HepG2 (cell line): ENCODE measurements around the gene RIN3. TPM values are rescaled to one million over a fixed set of nuclear protein-coding genes. Genes with fewer than 3 reads are reported as not detected.

Source experiments
- ATAC-seq: fragments of 200-7000 bp; cut with Tn5 transposase; 3 replicates; pipeline ENCODE4 v1.9.1; 2020; ENCODE audit warnings: mild to moderate bottlenecking, moderate library complexity
- BruUV-seq: library from RNA; stranded (reverse); fragments of 400-500 nt; replicated peaks from 2 replicates; lab custom pipeline; 2021; lab: Mats Ljungman, UMichigan
- CTCF ChIA-PET: fragments of 300-600 bp; formaldehyde crosslinking; extraction: SDS; loops from one replicate; lab custom pipeline; 2021; ENCODE audit warnings: low total read pairs, inconsistent platforms, low intra/inter-chr PET ratio; lab: Yijun Ruan, JAX
- POLR2A ChIA-PET: fragments of 350-600 bp; sonication (Branson Sonifier 250); formaldehyde crosslinking; loops from one replicate; lab custom pipeline; 2020; ENCODE audit warnings: antibody characterized with exemption, inconsistent platforms; lab: Yijun Ruan, JAX
- DNase-seq: peaks from one replicate; pipeline ENCODE4 v3.0.0-alpha.2; 2015; ENCODE audit warnings: low spot score
- FAIRE-seq: peaks from 3 replicates; lab custom pipeline; 2011; peaks lifted over from hg19 to GRCh38; lab: Jason Lieb, UNC
- H2AFZ ChIP-seq: one replicate; pipeline ENCODE4 v1.6.1; 2011; ENCODE audit warnings: low read length, inconsistent platforms
- H3K27ac ChIP-seq: fragments of 300-600 bp; 3 replicates; pipeline ENCODE4 v1.8.0; 2011; ENCODE audit warnings: mixed run types, mild to moderate bottlenecking, mixed read lengths, low read length, inconsistent platforms; ENCODE audit not compliant: insufficient read depth; ENCODE audit errors: extremely low read length
- H3K27me3 ChIP-seq, 2 experiments: fragments of 200-600 bp in 1 of 2; 2 replicates in 1 of 2; 3 replicates in 1 of 2; pipeline versions ENCODE4 v1.6.0 to v1.8.0; 2011; ENCODE audit warnings: low read length in 2 of 2, mild to moderate bottlenecking in 2 of 2, moderate library complexity in 2 of 2, inconsistent platforms in 1 of 2; ENCODE audit not compliant: insufficient read depth in 2 of 2, control insufficient read depth in 1 of 2
- H3K36me3 ChIP-seq, 2 experiments: fragments of 200-600 bp in 1 of 2; replicated peaks in 1 of 2; 2 replicates in 1 of 2; 3 replicates in 1 of 2; pipeline versions ENCODE4 v1.5.1 to v1.8.0; 2011; ENCODE audit warnings: low read length in 2 of 2, inconsistent platforms in 1 of 2; ENCODE audit not compliant: insufficient read depth in 2 of 2, control insufficient read depth in 1 of 2
- H3K4me1 ChIP-seq: 2 replicates; pipeline ENCODE4 v1.5.1; 2012; ENCODE audit warnings: low read length, inconsistent platforms; ENCODE audit not compliant: insufficient read depth
- H3K4me2 ChIP-seq: 2 replicates; pipeline ENCODE4 v1.6.0; 2011; ENCODE audit warnings: low read depth, low read length, inconsistent platforms
- H3K4me3 ChIP-seq, 3 experiments: fragments of 200-600 bp in 1 of 3; sonication (generic), shearing (Covaris generic) in 1 of 3; replicated peaks in 1 of 3; 2 replicates each; pipeline ENCODE4 v1.5.1; 2011 to 2016; ENCODE audit warnings: low read length in 3 of 3, inconsistent platforms in 2 of 3, low read depth in 2 of 3, mild to moderate bottlenecking in 2 of 3, control low read depth in 1 of 3, mixed read lengths in 1 of 3; ENCODE audit not compliant: insufficient read depth in 1 of 3
- H3K79me2 ChIP-seq: one replicate; pipeline ENCODE4 v1.6.1; 2011; ENCODE audit warnings: low read length, inconsistent platforms; ENCODE audit not compliant: insufficient read depth
- H3K9ac ChIP-seq: 2 replicates; pipeline ENCODE4 v1.6.0; 2011; ENCODE audit warnings: mild to moderate bottlenecking, low read depth, low read length, inconsistent platforms; ENCODE audit not compliant: insufficient read depth
- H3K9me3 ChIP-seq: 2 replicates; pipeline ENCODE4 v1.5.1; 2012; ENCODE audit warnings: mild to moderate bottlenecking, low read length
- H4K20me1 ChIP-seq: 2 replicates; pipeline ENCODE4 v1.6.0; 2011; ENCODE audit warnings: inconsistent platforms, mild to moderate bottlenecking, low read length, moderate library complexity; ENCODE audit not compliant: insufficient read depth
- ZNF878 ChIP-seq: sonication (generic); formaldehyde crosslinking; IDR thresholded peaks from 2 replicates; pipeline ENCODE4 v1.8.1; 2023; ENCODE audit warnings: mild to moderate bottlenecking, missing genetic modification reagents, moderate library complexity
- WGBS: methylation state at CpG from one replicate; pipeline ENCODE4 v1.1.6; 2017; ENCODE audit warnings: low lambda C conversion rate; 5-methylcytosine and 5-hydroxymethylcytosine counted together
- in situ Hi-C: cut with HindIII; loops from 2 replicates; pipeline ENCODE4 v1.10.0; 2017; ENCODE audit warnings: low pct_unique_long_range_greater_than_20kb; ENCODE audit not compliant: extremely low pct_ligation_motif_present
- intact Hi-C: fragments of 100-400 bp; cut with micrococcal nuclease; formaldehyde crosslinking; loops from one replicate; pipeline ENCODE4 v1.10.0; 2022; ENCODE audit not compliant: unreplicated experiment
- polyA plus RNA-seq, 8 experiments: library from polyadenylated mRNA; depleted of rRNA in 3 of 8; stranded (reverse) in 7 of 8; unstranded in 1 of 8; fragments of >200 nt; fragmentation: Illumina TruSeq in 4 of 8; extraction: Trizol in 4 of 8; gene quantifications; 2 replicates each; pipeline versions ENCODE4 v1.2.1 to v1.2.3, GENCODE V29; 2011 to 2016; ENCODE audit warnings: low read depth in 4 of 8, missing spikeins in 1 of 8, mixed read lengths in 1 of 8; ENCODE audit not compliant: insufficient read depth in 1 of 8
- total RNA-seq, 5 experiments: library from RNA; depleted of rRNA; stranded (reverse); fragments of >200 nt; fragmentation: Illumina TruSeq; extraction: Trizol; gene quantifications; 2 replicates each; pipeline ENCODE4 v1.2.3, GENCODE V29; 2016; ENCODE audit warnings: low read depth in 1 of 5
- TF ChIP-seq, protein P1 (sequence below): sonication (generic); formaldehyde crosslinking; IDR thresholded peaks from 2 replicates; pipeline ENCODE4 v1.8.0; 2022; ENCODE audit warnings: missing genetic modification reagents, mild to moderate bottlenecking, moderate library complexity, borderline replicate concordance
- TF ChIP-seq, protein P2 (sequence below): sonication (generic); formaldehyde crosslinking; conservative IDR thresholded peaks from 2 replicates; pipeline ENCODE4 v1.4.0; 2020; ENCODE audit warnings: missing genetic modification reagents
- TF ChIP-seq, protein P3 (sequence below): IDR thresholded peaks from 2 replicates; pipeline ENCODE4 v1.6.1; 2012; ENCODE audit warnings: low read depth, low read length, improper control_type of control experiment

The RIN3 gene
- total and polyA plus RNA-seq, 2 of the 13 experiments (the other 11 are each of a cell fraction or from before 2014, with no cell fraction given) = 2.3 to 3.6 TPM

DNA sequence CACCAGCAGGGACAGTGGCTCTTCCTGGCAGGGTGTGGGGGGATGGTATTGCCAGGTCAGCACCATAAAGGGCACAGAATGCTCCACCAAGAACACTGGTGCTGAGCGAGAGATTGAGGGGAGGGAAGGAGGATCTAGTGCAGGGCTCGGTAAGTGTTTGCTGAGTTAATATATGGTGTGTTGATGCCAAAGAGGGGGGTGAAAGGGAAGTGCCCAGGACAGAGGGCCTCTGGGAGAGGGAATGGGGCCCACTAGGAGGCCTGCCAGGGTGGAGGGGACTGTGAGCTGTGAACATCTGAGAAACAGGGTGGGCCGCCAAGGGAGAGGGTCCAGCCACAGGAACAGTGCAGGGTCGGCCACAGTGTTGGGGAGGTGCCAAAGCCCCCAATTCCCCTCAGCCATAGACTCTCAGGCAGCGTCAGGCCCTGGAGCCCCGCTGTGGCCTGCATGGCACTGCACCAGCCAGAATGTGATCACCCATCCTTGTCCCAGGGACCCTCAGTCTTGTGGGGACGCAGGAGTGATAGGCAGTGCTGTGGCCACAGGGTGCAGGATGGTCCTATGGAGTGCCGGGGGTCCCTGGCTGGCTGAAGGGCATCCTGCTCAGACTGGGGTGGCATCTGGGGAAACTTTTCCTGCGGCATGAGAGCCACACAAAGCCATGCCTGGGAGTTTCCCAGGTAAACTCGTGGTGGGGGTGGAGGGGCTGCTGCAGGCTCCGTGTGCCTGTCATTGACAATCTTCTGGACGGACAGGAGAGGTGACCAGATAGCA, 11.9 kb downstream of the RIN3 start:
- FAIRE-seq (no peak), DNase-seq (no peak), ATAC-seq (no peak; the same call in 2 of the 3 replicates)
- intact Hi-C loops (no loop called here), in situ Hi-C loops (no loop called here)
- no TSS peak for BruUV-seq
- Histone ChIP-seq H3K4me3 (no peak overlapping the region), H3K79me2 (peaks cover 12% of the 10 kb centered on the region), H4K20me1 (no peaks in the 10 kb centered on the region), H3K4me2 (no peak overlapping the region), H2AFZ (no peak overlapping the region), H3K27me3 (no peaks in the 10 kb centered on the region), H3K9ac (no peak overlapping the region), H3K4me1 (no peaks in the 10 kb centered on the region), H3K27ac (no peak overlapping the region)
- CTCF ChIA-PET = no interaction called here
- WGBS = 89% methylated on average over 6 of the region's 12 CpGs
- POLR2A ChIA-PET = no interaction called here
- no peak for TF ChIP-seq ZNF878 (CRISPR knock-in tag)
- TF ChIP-seq, all 625 proteins: peak for 0
- Histone ChIP-seq H3K9me3 (no peaks in the 10 kb centered on the region), H3K36me3 (no peaks in the 10 kb centered on the region; a peak in 1 of 5 replicates)

DNA sequence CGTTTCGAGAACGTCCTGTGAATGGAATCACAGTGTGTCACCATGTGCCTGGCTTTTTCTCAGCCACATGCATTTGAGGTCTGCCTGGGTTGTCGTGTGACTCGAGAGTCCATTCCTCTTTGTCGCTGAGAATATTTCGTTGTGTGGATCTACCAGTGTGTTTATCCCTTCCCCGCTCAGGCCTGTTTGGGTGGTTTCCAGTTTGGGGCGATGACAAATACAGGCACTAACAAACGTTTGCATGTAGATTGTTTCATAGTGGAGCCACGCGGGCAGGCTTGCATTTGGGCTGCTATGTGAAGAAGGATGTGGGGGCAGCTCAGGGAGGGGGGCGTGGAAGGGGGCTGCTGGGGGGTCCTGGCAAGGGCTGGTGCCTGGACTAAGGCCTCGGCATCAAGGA, 14.1 kb downstream of the RIN3 start:
- ATAC-seq (no peak), DNase-seq (no peak), FAIRE-seq (no peak)
- in situ Hi-C loops = no loop called here
- no peaks in the 10 kb centered on the region for H3K27me3 ChIP-seq
- ChIA-PET CTCF (no interaction called here), POLR2A (no interaction called here)
- TF ChIP-seq, protein P1, sequence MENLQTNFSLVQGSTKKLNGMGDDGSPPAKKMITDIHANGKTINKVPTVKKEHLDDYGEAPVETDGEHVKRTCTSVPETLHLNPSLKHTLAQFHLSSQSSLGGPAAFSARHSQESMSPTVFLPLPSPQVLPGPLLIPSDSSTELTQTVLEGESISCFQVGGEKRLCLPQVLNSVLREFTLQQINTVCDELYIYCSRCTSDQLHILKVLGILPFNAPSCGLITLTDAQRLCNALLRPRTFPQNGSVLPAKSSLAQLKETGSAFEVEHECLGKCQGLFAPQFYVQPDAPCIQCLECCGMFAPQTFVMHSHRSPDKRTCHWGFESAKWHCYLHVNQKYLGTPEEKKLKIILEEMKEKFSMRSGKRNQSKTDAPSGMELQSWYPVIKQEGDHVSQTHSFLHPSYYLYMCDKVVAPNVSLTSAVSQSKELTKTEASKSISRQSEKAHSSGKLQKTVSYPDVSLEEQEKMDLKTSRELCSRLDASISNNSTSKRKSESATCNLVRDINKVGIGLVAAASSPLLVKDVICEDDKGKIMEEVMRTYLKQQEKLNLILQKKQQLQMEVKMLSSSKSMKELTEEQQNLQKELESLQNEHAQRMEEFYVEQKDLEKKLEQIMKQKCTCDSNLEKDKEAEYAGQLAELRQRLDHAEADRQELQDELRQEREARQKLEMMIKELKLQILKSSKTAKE = no peak
- TF ChIP-seq, protein P2, sequence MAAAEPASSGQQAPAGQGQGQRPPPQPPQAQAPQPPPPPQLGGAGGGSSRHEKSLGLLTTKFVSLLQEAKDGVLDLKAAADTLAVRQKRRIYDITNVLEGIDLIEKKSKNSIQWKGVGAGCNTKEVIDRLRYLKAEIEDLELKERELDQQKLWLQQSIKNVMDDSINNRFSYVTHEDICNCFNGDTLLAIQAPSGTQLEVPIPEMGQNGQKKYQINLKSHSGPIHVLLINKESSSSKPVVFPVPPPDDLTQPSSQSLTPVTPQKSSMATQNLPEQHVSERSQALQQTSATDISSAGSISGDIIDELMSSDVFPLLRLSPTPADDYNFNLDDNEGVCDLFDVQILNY (CRISPR knock-in tag) = no peak
- TF ChIP-seq, protein P3, sequence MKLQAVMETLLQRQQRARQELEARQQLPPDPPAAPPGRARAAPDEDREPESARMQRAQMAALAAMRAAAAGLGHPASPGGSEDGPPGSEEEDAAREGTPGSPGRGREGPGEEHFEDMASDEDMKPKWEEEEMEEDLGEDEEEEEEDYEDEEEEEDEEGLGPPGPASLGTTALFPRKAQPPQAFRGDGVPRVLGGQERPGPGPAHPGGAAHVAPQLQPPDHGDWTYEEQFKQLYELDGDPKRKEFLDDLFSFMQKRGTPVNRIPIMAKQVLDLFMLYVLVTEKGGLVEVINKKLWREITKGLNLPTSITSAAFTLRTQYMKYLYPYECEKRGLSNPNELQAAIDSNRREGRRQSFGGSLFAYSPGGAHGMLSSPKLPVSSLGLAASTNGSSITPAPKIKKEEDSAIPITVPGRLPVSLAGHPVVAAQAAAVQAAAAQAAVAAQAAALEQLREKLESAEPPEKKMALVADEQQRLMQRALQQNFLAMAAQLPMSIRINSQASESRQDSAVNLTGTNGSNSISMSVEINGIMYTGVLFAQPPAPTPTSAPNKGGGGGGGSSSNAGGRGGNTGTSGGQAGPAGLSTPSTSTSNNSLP = no peak
- no peak overlapping the region for H3K27ac ChIP-seq
- H4K20me1 ChIP-seq = no peaks in the 10 kb centered on the region
- WGBS = 94% methylated on average over 14 of the region's 14 CpGs
- no peak overlapping the region for H3K4me2 ChIP-seq
- no peaks in the 10 kb centered on the region for H3K9me3 ChIP-seq
- peaks cover 12% of the 10 kb centered on the region for H3K79me2 ChIP-seq
- H3K36me3 ChIP-seq = no peaks in the 10 kb centered on the region
- no peak overlapping the region for H3K9ac ChIP-seq
- H3K4me3 ChIP-seq = no peak overlapping the region
- peaks cover 14% of the 10 kb centered on the region for H3K4me1 ChIP-seq
- H2AFZ ChIP-seq = no peak overlapping the region
- no TSS peak for BruUV-seq
- intact Hi-C loops = no loop called here
